Esophagus muscularis mucosa (tissue), 4 donors: ENCODE data around the gene CDR2.

Experiments used
- EP300 ChIP-seq: sonication (generic); formaldehyde crosslinking; IDR thresholded peaks from one replicate; pipeline ENCODE4 v1.6.1; 2017; ENCODE audit warnings: antibody characterized with exemption
- POLR2A ChIP-seq: fragments of 450-650 bp; IDR thresholded peaks from one replicate; pipeline ENCODE4 v1.6.1; 2017; ENCODE audit warnings: antibody characterized with exemption, moderate library complexity, mild to moderate bottlenecking, low read depth
- POLR2AphosphoS5 ChIP-seq, 2 donors: sonication (generic); formaldehyde crosslinking; IDR thresholded peaks; one replicate each; pipeline ENCODE4 v1.6.1; 2017; ENCODE audit warnings: antibody characterized with exemption in 2 of 2
- TF ChIP-seq, protein P1 (sequence below), 3 experiments: fragments of 200-600 bp in 2 of 3; fragments of 450-650 bp in 1 of 3; sonication (generic) in 2 of 3; IDR thresholded peaks; one replicate each; pipeline ENCODE4 v1.5.1; 2017 to 2019; ENCODE audit warnings: antibody characterized with exemption in 3 of 3, mild to moderate bottlenecking in 2 of 3, moderate library complexity in 1 of 3

- TF ChIP-seq EP300: no peak
- no peak for TF ChIP-seq POLR2A
- TF ChIP-seq, protein P1, sequence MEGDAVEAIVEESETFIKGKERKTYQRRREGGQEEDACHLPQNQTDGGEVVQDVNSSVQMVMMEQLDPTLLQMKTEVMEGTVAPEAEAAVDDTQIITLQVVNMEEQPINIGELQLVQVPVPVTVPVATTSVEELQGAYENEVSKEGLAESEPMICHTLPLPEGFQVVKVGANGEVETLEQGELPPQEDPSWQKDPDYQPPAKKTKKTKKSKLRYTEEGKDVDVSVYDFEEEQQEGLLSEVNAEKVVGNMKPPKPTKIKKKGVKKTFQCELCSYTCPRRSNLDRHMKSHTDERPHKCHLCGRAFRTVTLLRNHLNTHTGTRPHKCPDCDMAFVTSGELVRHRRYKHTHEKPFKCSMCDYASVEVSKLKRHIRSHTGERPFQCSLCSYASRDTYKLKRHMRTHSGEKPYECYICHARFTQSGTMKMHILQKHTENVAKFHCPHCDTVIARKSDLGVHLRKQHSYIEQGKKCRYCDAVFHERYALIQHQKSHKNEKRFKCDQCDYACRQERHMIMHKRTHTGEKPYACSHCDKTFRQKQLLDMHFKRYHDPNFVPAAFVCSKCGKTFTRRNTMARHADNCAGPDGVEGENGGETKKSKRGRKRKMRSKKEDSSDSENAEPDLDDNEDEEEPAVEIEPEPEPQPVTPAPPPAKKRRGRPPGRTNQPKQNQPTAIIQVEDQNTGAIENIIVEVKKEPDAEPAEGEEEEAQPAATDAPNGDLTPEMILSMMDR (IDR thresholded peaks at IDR 0.05): no peak
- TF ChIP-seq POLR2AphosphoS5 (IDR thresholded peaks at IDR 0.05): no peak
Observed at GRCh38 chr16:22322021-22322471, 52.4 kb downstream of the CDR2 start.
